Prostate gland (tissue), 2 donors: ENCODE measurements around the gene TMEM231. TPM values are rescaled to one million over a fixed set of nuclear protein-coding genes. Genes with fewer than 3 reads are reported as not detected.
"Not testable (repeated sequence)": the region's sequence is repeated elsewhere in the genome, so short reads cannot be mapped to it uniquely, and the experiment has no call there.

Source experiments
- DNase-seq: peaks from one replicate; pipeline ENCODE4 v3.0.0-alpha.2; 2019; ENCODE audit warnings: low spot score
- H3K27ac ChIP-seq, 2 donors: fragments of 200-600 bp; sonication (generic); 2 replicates each; pipeline ENCODE4 v1.5.1; 2017 to 2019
- H3K27me3 ChIP-seq: fragments of 200-600 bp; sonication (generic); replicated peaks from 2 replicates; pipeline ENCODE4 v1.5.1; 2019; ENCODE audit not compliant: insufficient read depth
- H3K36me3 ChIP-seq, 2 donors: fragments of 200-600 bp; sonication (generic); 1 replicate in 1 of 2; 2 replicates in 1 of 2; pipeline versions ENCODE4 v1.5.1 to v1.8.1; 2017 to 2019
- H3K4me1 ChIP-seq: fragments of 200-600 bp; sonication (generic); replicated peaks from 2 replicates; pipeline ENCODE4 v1.5.1; 2019
- H3K4me3 ChIP-seq, 2 donors: fragments of 200-600 bp; sonication (generic); 2 replicates each; pipeline ENCODE4 v1.5.1; 2017 to 2019
- H3K9me3 ChIP-seq: fragments of 200-600 bp; sonication (generic); 2 replicates; pipeline ENCODE4 v1.5.1; 2017
- CTCF ChIP-seq, 4 experiments: fragments of 200-600 bp in 2 of 4; fragments of 450-650 bp in 2 of 4; sonication (generic) in 2 of 4; IDR thresholded peaks; 1 replicate in 3 of 4; 2 replicates in 1 of 4; pipeline ENCODE4 v1.5.1; 2016 to 2019; ENCODE audit warnings: antibody characterized with exemption in 4 of 4, mild to moderate bottlenecking in 2 of 4, moderate library complexity in 2 of 4
- POLR2A ChIP-seq: fragments of 450-650 bp; IDR thresholded peaks from one replicate; pipeline ENCODE4 v1.6.1; 2016; ENCODE audit warnings: antibody characterized with exemption, mild to moderate bottlenecking
- POLR2AphosphoS5 ChIP-seq: sonication (generic); formaldehyde crosslinking; IDR thresholded peaks from one replicate; pipeline ENCODE4 v1.6.1; 2017; ENCODE audit warnings: antibody characterized with exemption
- WGBS: methylation state at CpG from one replicate; pipeline ENCODE4 v1.1.5; 2018; 5-methylcytosine and 5-hydroxymethylcytosine counted together
- intact Hi-C: fragments of 100-400 bp; cut with DNase I; formaldehyde crosslinking; loops from one replicate; pipeline ENCODE4 v1.14.2; 2022
- total RNA-seq, 2 donors: library from RNA; depleted of rRNA; stranded (reverse); fragments of >200 nt; gene quantifications; one replicate each; pipeline ENCODE4 v1.1.0, GENCODE V29; 2016

Gene TMEM231
- total RNA-seq, 2 donors from 2014 or later = 7.7 to 17.2 TPM

DNA sequence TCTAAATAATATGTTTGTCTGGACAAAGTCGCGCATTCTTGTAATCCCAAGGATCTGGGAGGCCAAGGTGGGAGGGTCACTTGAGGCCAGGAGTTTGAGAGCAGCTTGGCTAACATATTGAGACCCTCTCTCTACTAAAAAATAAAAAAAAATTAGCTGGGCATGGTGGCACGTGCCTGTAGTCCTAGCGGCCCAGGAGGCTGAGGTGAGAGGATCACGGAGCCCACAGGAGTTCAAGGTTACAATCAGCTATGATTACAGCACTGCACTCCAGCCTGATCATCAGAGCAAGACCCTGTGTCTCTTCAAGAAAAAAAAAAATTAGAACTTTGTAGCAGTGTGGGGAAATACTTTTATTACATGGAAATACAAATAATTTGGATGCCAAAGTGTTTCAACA, 54.7 kb downstream of the TMEM231 start:
- WGBS = 85% methylated on average over 5 of the region's 5 CpGs
- intact Hi-C loops = no loop called here

DNA sequence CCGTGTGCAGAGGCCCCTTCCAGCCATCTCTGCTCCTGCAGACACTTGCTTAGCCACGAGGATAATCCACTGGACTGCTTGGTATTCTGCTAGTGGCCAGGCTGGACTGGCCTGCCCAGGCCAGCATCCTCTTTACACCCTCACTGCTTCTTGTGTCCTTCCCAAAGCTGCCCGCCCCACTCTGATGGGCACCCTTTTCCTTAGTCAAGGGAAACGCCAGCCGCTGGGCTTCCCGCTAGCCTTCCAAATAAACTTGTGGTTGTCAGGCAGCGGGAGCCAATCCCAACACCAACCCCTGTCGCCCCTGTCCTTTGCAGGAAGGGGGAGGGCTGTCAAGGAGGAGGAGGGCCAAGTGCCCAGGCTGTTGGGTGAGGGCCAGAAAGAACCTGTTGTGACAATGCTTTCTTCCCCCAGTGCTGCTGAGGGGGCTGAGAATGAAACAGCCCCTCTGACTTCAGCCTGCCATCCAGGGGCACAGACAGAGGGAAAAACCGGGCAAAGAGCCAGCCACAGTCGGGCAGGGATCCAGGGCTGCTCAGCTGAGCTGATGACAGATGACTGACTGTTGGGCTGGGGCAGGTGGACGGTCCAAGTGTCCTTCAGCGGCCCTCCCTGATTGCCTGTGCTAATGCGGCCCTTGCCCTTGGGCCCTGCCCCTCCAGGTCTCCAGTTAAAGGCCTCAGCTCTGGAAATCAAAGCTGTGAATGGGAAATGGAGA, 57.3 kb downstream of the TMEM231 start:
- H3K27me3 ChIP-seq, H3K27ac ChIP-seq, H3K4me1 ChIP-seq, H3K9me3 ChIP-seq, H3K4me3 ChIP-seq, H3K36me3 ChIP-seq, DNase-seq, intact Hi-C loops: not testable (repeated sequence)
- WGBS = 10% methylated on average over 10 of the region's 13 CpGs

More for the DNA sequence above, 54.7 kb downstream of the TMEM231 start:
- no peak for DNase-seq
- Histone ChIP-seq H3K36me3 (no peaks in the 10 kb centered on the region), H3K27ac (no peak overlapping the region), H3K4me1 (no peaks in the 10 kb centered on the region), H3K27me3 (no peaks in the 10 kb centered on the region), H3K4me3 (no peak overlapping the region), H3K9me3 (no peaks in the 10 kb centered on the region)
- TF ChIP-seq CTCF (IDR thresholded peaks at IDR 0.05) = no peak

DNA sequence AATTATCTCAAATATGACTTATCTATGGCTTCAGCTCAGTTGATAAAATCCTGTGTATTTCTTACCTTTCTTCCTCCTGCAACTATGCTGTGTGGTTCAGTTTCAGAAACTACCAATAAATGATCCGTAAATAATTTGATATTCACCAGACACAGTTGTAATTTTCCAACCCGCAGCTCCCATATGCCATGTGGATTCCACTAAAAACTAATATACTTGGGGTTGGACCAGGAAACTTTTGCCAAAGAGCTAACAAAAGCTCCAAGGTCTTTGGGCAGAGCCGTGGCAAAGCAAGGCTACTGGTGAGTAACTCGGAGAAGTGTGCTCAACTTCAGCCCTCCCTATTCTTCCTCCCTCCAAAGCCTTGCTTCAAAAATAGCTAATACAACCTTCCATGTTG, 58.5 kb downstream of the TMEM231 start:
- 77% methylated on average over 4 of the region's 4 CpGs for WGBS
- H3K4me3 ChIP-seq = no peak overlapping the region
- intact Hi-C loops = no loop called here
- H3K36me3 ChIP-seq = no peaks in the 10 kb centered on the region
- H3K4me1 ChIP-seq = peaks cover 5% of the 10 kb centered on the region
- TF ChIP-seq POLR2A (no peak), POLR2AphosphoS5 (no peak), CTCF (IDR thresholded peaks at IDR 0.05) (no peak)
- no peak for DNase-seq
- no peaks in the 10 kb centered on the region for H3K27me3 ChIP-seq
- H3K9me3 ChIP-seq = no peaks in the 10 kb centered on the region
- no peak overlapping the region for H3K27ac ChIP-seq

DNA sequence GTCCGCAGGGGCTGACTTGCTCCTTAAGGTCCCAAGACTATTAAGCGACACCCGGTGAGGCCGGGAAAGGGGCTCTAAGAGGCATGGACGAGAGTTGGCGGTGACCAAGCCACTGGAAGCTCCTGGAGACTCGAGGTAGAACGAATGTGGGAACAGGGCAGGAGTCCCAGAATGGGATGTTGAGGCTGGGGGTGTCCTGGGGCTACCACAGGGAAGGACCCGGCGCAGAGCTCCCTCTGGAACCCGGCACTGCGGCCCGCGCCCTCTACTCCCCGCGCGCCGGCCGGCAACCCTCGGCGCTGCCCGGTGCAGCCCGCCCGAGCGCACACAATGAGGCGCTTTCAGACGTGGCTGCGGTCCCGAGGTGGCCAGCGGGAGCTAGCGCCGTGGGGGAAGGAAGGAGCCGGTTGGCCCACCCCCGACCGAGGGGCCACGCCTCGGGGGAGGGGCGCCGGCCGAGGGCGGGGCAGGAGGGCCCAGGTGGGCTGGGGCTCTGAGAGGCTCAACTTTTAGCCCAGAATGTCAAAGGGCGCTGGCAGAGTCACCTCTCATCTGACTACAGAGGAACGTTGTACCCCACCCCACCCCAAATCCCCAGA, 60.9 kb downstream of the TMEM231 start, which contains the start of gene CHST6:
Gene CHST6, minus strand, starts transcription at position 366 of the 599 bp plus-strand sequence. CDS start 15,613 bp downstream, outside the sequence.
- intact Hi-C loops = no loop called here
- Histone ChIP-seq H3K27ac (no peak within 1 kb of the TSS), H3K4me3 (peak within 1 kb of the TSS; percentile 15 to 17), H3K9me3 (no peaks in the 10 kb centered on the region), H3K27me3 (no peaks in the 10 kb centered on the region), H3K36me3 (no peaks in the 10 kb centered on the region), H3K4me1 (peaks cover 5% of the 10 kb centered on the region)
- no peak for DNase-seq
- 3% methylated on average over 39 of the region's 43 CpGs for WGBS
- TF ChIP-seq POLR2A (peak; percentile 11), CTCF (IDR thresholded peaks at IDR 0.05) (no peak)

DNA sequence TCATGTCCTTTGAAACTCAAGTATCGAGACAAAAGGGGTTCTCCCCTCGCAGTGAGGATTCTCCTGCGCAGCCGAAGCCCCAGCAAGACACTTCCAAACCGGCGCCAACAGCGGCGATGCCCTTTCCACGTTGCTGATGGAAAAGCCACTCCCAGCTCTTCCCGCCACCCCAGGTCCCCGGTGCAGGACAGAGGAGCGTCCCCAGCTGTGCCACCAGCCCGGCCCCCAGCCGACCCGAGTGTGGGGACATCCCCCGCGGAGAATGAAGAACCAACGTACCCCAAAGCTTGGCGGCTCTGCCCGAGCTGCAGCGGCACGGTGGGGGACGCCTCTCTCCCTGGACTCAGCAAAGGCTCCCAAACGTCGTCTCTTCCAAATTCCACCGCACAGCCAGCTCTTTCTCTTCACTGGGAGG, 61.4 kb downstream of the TMEM231 start:
- Histone ChIP-seq H3K4me3 (peak overlapping the region; percentile 15 to 17), H3K4me1 (peaks cover 5% of the 10 kb centered on the region), H3K27me3 (no peaks in the 10 kb centered on the region), H3K27ac (no peak overlapping the region), H3K36me3 (no peaks in the 10 kb centered on the region), H3K9me3 (no peaks in the 10 kb centered on the region)
- no peak for DNase-seq
- TF ChIP-seq POLR2A = no peak
- TF ChIP-seq POLR2AphosphoS5 = no peak
- TF ChIP-seq CTCF (IDR thresholded peaks at IDR 0.05) = no peak
- 2% methylated on average over 26 of the region's 26 CpGs for WGBS
- intact Hi-C loops = no loop called here
